K562 (cell line): ENCODE results near the gene HSPA1L. TPM values are rescaled to one million over a fixed set of nuclear protein-coding genes. Genes with fewer than 3 reads are reported as not detected.

Source experiments
- BCL6 ChIP-seq: fragments of 250-450 bp; sonication (Bioruptor Pico); IDR thresholded peaks from 2 replicates; pipeline ENCODE4 v1.4.0; 2020
- BRF2 ChIP-seq: IDR thresholded peaks from 3 replicates; pipeline ENCODE4 v1.6.1; 2011; ENCODE audit warnings: borderline replicate concordance, mild to moderate bottlenecking; ENCODE audit not compliant: insufficient read length, insufficient read depth
- CCNT2 ChIP-seq: IDR thresholded peaks from 2 replicates; pipeline ENCODE4 v1.6.1; 2011; ENCODE audit warnings: borderline replicate concordance, low read depth, mild to moderate bottlenecking, moderate library complexity, mixed read lengths, low read length; ENCODE audit not compliant: insufficient read length; ENCODE audit errors: extremely low read depth
- FOXP4 ChIP-seq: sonication (generic); formaldehyde crosslinking; IDR thresholded peaks from 2 replicates; pipeline ENCODE4 v1.8.0; 2022; ENCODE audit warnings: mild to moderate bottlenecking, missing genetic modification reagents, borderline replicate concordance
- HBP1 ChIP-seq: fragments of 450-650 bp; formaldehyde crosslinking; IDR thresholded peaks from 2 replicates; pipeline ENCODE4 v1.4.0; 2022; ENCODE audit warnings: missing genetic modification characterization
- HDAC1 ChIP-seq, 2 experiments: fragments of 450-650 bp; IDR thresholded peaks; 2 replicates each; pipeline ENCODE4 v1.6.1; 2016 to 2017; ENCODE audit warnings: inconsistent platforms in 1 of 2, mild to moderate bottlenecking in 1 of 2, moderate library complexity in 1 of 2
- HNRNPH1 ChIP-seq: fragments of 200-400 bp; formaldehyde crosslinking; optimal IDR thresholded peaks from 2 replicates; pipeline ENCODE3; 2017; ENCODE audit warnings: low read depth, mild to moderate bottlenecking, low read length, moderate library complexity
- ID3 ChIP-seq, 2 experiments: fragments of 250-450 bp in 1 of 2; fragments of 450-650 bp in 1 of 2; sonication (Bioruptor Pico) in 1 of 2; IDR thresholded peaks; 2 replicates each; pipeline versions ENCODE4 v1.6.1 to v1.8.0; 2016 to 2021; ENCODE audit warnings: mild to moderate bottlenecking in 2 of 2, moderate library complexity in 2 of 2, missing compliant biosample characterization in 1 of 2, missing genetic modification characterization in 1 of 2
- JUNB ChIP-seq: fragments of 450-650 bp; formaldehyde crosslinking; conservative IDR thresholded peaks from 2 replicates; pipeline ENCODE4 v1.4.0; 2020; ENCODE audit warnings: mild to moderate bottlenecking
- SAFB2 ChIP-seq: fragments of 200-400 bp; formaldehyde crosslinking; IDR thresholded peaks from 2 replicates; pipeline ENCODE4 v1.6.1; 2018; ENCODE audit warnings: borderline replicate concordance, low read length, low read depth, moderate library complexity; ENCODE audit not compliant: severe bottlenecking
- SIX5 ChIP-seq, 2 experiments: IDR thresholded peaks; 2 replicates each; pipeline ENCODE4 v1.6.1; 2011; ENCODE audit warnings: low read length in 2 of 2, borderline replicate concordance in 1 of 2, low read depth in 1 of 2, mild to moderate bottlenecking in 1 of 2, moderate library complexity in 1 of 2; ENCODE audit not compliant: insufficient read depth in 1 of 2
- SLC30A9 ChIP-seq: fragments of 250-450 bp; sonication (Bioruptor Pico); IDR thresholded peaks from 2 replicates; pipeline ENCODE4 v1.8.0; 2022; ENCODE audit warnings: mild to moderate bottlenecking, moderate library complexity
- SMAD1 ChIP-seq: fragments of 150-350 bp; IDR thresholded peaks from 2 replicates; pipeline ENCODE4 v1.6.1; 2014; ENCODE audit warnings: low read length, low read depth; ENCODE audit not compliant: partially characterized antibody
- SMAD3 ChIP-seq: fragments of 450-650 bp; formaldehyde crosslinking; conservative IDR thresholded peaks from 2 replicates; pipeline ENCODE4 v1.4.0; 2020; ENCODE audit warnings: mild to moderate bottlenecking
- ZKSCAN1 ChIP-seq: fragments of 150-350 bp; IDR thresholded peaks from 2 replicates; pipeline ENCODE4 v1.6.1; 2016; ENCODE audit warnings: low read depth, low read length
- ZNF395 ChIP-seq: fragments of 200-800 bp; sonication (Bioruptor generic); IDR thresholded peaks from 2 replicates; pipeline ENCODE4 v1.6.1; 2017; ENCODE audit warnings: missing genetic modification characterization, missing compliant biosample characterization
- ZNF512 ChIP-seq: IDR thresholded peaks from 2 replicates; pipeline ENCODE4 v1.6.1; 2016; ENCODE audit warnings: missing genetic modification characterization, missing compliant biosample characterization
- ZNF780A ChIP-seq: fragments of 250-450 bp; sonication (Bioruptor Pico); IDR thresholded peaks from 2 replicates; pipeline ENCODE4 v1.5.0; 2021; ENCODE audit warnings: mild to moderate bottlenecking
- polyA plus RNA-seq, 8 experiments: library from polyadenylated mRNA; depleted of rRNA in 4 of 8; stranded (reverse) in 5 of 8; unstranded in 3 of 8; fragments of >200 nt; fragmentation: Nextera tagmentation in 2 of 8; fragmentation: Illumina TruSeq in 1 of 8; extraction: Ambion mirVana in 2 of 8; extraction: Trizol in 1 of 8; gene quantifications; 2 replicates each; pipeline versions ENCODE4 v1.2.1 to v1.2.3, GENCODE V29; 2011 to 2014; ENCODE audit warnings: inconsistent platforms in 1 of 8, missing spikeins in 1 of 8
- total RNA-seq, 7 experiments: library from RNA; depleted of rRNA in 6 of 7; stranded (reverse); fragments of >200 nt in 6 of 7; fragmentation: Illumina TruSeq in 2 of 7; extraction: Trizol in 2 of 7; gene quantifications; 2 replicates each; pipeline versions ENCODE4 v1.2.1 to v1.2.3, GENCODE V29; 2011 to 2021; ENCODE audit warnings: low replicate concordance in 1 of 7

Gene HSPA1L
- total and polyA plus RNA-seq, 9 of the 15 experiments (the other 6 are each of a cell fraction or from before 2014, with no cell fraction given) = 0.14 to 2.1 (median 1.3) TPM

- TF ChIP-seq ID3 (CRISPR knock-in tag; IDR thresholded peaks at IDR 0.05) (no peak), ID3 (tag; IDR thresholded peaks at IDR 0.05) (peak; percentile 76), SIX5 (IDR thresholded peaks at IDR 0.05; ENCODE audit: borderline replicate concordance in 1 of 2, insufficient read depth in 1 of 2, low read depth in 1 of 2, low read length in 2 of 2) (no peak), HBP1 (CRISPR knock-in tag) (no peak), ZNF395 (CRISPR knock-in tag) (no peak; the same call in 1 of the 2 replicates), SLC30A9 (CRISPR knock-in tag) (no peak), SMAD1 (peak; percentile 15), ZNF780A (CRISPR knock-in tag) (no peak), ZKSCAN1 (no peak), SMAD3 (CRISPR knock-in tag) (no peak; the same call in 1 of the 2 replicates), JUNB (CRISPR knock-in tag) (no peak), SAFB2 (no peak), FOXP4 (CRISPR knock-in tag) (0 out of 2 replicates have a peak, but pooled peaks have one; percentile 44), CCNT2 (no peak), HNRNPH1 (no peak), BRF2 (no peak), BCL6 (CRISPR knock-in tag) (no peak), ZNF512 (no peak), HDAC1 (IDR thresholded peaks at IDR 0.05) (0 out of 4 replicates have a peak, but pooled peaks of 1 of the 2 experiments have one; percentile 12)
Observed at GRCh38 chr6:31813465-31813849, 1.6 kb downstream of the HSPA1L start (continued).
